ENCODE measurements around the gene SHC3. TPM values are rescaled to one million over a fixed set of nuclear protein-coding genes. Genes with fewer than 3 reads are reported as not detected.

Gene SHC3
- total RNA-seq, 1 experiment from 2014 or later, result 0.66 TPM

DNA sequence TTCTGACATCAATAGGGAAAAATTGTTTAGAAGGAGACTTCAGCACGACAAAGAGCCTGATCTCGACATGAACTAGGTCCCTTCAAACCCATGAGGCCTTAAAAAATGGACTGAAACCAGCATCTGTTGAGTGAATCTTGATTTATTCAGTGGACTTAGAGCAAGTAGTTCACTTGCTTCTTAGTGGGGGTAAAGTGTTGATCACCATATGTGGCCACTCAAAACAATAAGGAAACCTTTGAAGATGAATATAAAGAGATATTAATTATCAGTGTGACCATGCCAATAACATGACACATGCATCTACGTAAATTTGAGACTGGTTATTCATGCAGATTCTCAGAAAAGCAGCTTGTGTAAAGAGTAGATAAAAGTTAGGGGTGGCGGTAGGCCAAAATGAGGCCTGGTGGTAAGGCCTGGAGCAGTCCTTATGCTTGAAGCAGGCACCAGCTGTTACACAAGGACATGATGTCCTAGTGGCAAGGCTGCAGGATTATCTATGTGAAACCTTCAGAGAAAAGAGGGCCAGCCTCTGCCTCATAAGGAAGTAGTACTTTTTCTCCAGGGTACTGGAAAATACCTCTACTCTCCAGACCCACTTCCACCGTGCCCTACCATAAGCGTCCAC is 126.0 kb downstream of the SHC3 start:
- H3K9ac ChIP-seq (ENCODE audit: low read length), result no peak overlapping the region
- ChIA-PET CTCF (no interaction called here), POLR2A (ENCODE audit: unreplicated experiment) (no interaction called here)
- H3K79me2 ChIP-seq (ENCODE audit: low read length), result no peaks in the 10 kb centered on the region
- no peaks in the 10 kb centered on the region for H3K9me3 ChIP-seq (ENCODE audit: low read length)
- H3K4me2 ChIP-seq (ENCODE audit: low read length), result no peak overlapping the region
- no peaks in the 10 kb centered on the region for H3K36me3 ChIP-seq (ENCODE audit: low read depth, low read length)
- no peak for ATAC-seq
- H3K4me1 ChIP-seq (ENCODE audit: insufficient read depth, low read length), result no peaks in the 10 kb centered on the region
- no peak overlapping the region for H2AFZ ChIP-seq (ENCODE audit: low read length)
- no peaks in the 10 kb centered on the region for H3F3A ChIP-seq (ENCODE audit: low read length, unreplicated experiment)
- H3K27me3 ChIP-seq (ENCODE audit: low read length), result no peaks in the 10 kb centered on the region
- no TSS peak for BruUV-seq (replicated peaks)
- DNase-seq, result no peak
- H4K20me1 ChIP-seq (ENCODE audit: low read length), result no peaks in the 10 kb centered on the region
- intact Hi-C loops (cut with micrococcal nuclease), result no loop called here
- H3K4me3 ChIP-seq (ENCODE audit: low read length), result no peak overlapping the region
- TF ChIP-seq EZH2phosphoT487 (IDR thresholded peaks at IDR 0.05; ENCODE audit: borderline replicate concordance, low read length) (no peak), EZH2 (IDR thresholded peaks at IDR 0.05; ENCODE audit: low read length, unreplicated experiment) (no peak)
- TF ChIP-seq, protein P1, sequence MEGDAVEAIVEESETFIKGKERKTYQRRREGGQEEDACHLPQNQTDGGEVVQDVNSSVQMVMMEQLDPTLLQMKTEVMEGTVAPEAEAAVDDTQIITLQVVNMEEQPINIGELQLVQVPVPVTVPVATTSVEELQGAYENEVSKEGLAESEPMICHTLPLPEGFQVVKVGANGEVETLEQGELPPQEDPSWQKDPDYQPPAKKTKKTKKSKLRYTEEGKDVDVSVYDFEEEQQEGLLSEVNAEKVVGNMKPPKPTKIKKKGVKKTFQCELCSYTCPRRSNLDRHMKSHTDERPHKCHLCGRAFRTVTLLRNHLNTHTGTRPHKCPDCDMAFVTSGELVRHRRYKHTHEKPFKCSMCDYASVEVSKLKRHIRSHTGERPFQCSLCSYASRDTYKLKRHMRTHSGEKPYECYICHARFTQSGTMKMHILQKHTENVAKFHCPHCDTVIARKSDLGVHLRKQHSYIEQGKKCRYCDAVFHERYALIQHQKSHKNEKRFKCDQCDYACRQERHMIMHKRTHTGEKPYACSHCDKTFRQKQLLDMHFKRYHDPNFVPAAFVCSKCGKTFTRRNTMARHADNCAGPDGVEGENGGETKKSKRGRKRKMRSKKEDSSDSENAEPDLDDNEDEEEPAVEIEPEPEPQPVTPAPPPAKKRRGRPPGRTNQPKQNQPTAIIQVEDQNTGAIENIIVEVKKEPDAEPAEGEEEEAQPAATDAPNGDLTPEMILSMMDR (conservative IDR thresholded peaks at IDR 0.05; ENCODE audit: low read depth, low read length), result no peak
- no peak overlapping the region for H3K27ac ChIP-seq (ENCODE audit: low read length)
- H3K9me2 ChIP-seq (replicated peaks; ENCODE audit: low read length), result no peaks in the 10 kb centered on the region

DNA sequence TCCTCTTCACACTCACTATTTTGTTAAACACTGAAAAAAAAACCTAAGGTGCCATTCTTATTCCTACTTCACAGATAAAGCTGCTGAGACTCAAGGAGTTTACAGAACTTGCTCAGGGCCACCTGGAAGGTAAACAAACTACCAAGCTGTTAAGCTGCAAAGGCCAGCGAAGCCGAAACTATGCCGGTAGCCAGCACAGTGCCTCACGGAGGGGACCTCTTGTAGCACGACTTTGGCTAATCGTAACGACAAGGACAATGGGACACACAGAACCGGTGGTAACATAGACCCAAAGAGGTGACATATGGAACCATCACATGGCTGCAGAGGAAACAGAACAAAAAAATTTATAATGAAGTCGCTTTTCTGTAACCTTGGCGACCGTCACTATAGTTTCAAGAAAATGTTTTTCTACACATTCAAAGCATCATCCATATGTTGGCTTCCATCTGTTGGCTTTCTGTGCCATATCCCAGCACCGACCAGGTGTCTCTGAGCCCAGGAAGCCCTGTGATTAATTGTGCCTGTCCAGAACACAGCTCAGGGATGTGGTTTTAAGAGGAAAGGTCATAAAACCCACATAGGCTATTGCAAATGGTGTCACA is 127.1 kb downstream of the SHC3 start:
- no peaks in the 10 kb centered on the region for H3K79me2 ChIP-seq (ENCODE audit: low read length)
- H3K9ac ChIP-seq (ENCODE audit: low read length), result no peak overlapping the region
- H3K9me3 ChIP-seq (ENCODE audit: low read length), result no peaks in the 10 kb centered on the region
- DNase-seq (no peak), ATAC-seq (no peak)
- TF ChIP-seq, protein P1 (conservative IDR thresholded peaks at IDR 0.05; ENCODE audit: low read depth, low read length), result no peak
- BruUV-seq (replicated peaks), result no TSS peak
- H2AFZ ChIP-seq (ENCODE audit: low read length), result no peak overlapping the region
- H3K4me1 ChIP-seq (ENCODE audit: insufficient read depth, low read length), result no peaks in the 10 kb centered on the region
- H3F3A ChIP-seq (ENCODE audit: low read length, unreplicated experiment), result no peaks in the 10 kb centered on the region
- no peaks in the 10 kb centered on the region for H4K20me1 ChIP-seq (ENCODE audit: low read length)
- CTCF ChIA-PET, result no interaction called here
- no peaks in the 10 kb centered on the region for H3K9me2 ChIP-seq (replicated peaks; ENCODE audit: low read length)
- POLR2A ChIA-PET (ENCODE audit: unreplicated experiment), result no interaction called here
- H3K4me3 ChIP-seq (ENCODE audit: low read length), result no peak overlapping the region
- H3K27ac ChIP-seq (ENCODE audit: low read length), result no peak overlapping the region
- no peaks in the 10 kb centered on the region for H3K27me3 ChIP-seq (ENCODE audit: low read length)
- H3K4me2 ChIP-seq (ENCODE audit: low read length), result no peak overlapping the region
- intact Hi-C loops (cut with micrococcal nuclease), result no loop called here
- H3K36me3 ChIP-seq (ENCODE audit: low read depth, low read length), result no peaks in the 10 kb centered on the region

DNA sequence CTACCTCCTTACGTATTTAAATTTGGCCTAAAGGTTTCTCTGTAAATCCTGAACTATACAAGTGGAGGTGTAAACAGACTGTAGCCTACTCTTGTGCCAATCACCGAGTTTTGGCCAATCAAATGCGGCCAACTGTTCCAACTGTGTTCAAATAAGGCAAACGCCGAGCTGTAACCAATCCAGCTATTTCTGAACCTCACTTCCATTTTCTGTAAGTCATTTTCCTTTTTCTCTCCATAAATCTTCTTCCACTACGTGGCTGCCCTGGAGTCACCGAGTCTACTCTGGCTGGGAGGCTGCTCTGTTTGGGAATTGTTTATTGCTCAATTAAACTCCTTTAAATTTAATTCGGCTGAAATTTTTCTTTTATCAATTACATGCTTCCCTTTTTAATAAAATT is 129.0 kb downstream of the SHC3 start:
- no peaks in the 10 kb centered on the region for H4K20me1 ChIP-seq (ENCODE audit: low read length)
- DNase-seq (no peak), ATAC-seq (no peak)
- no peaks in the 10 kb centered on the region for H3F3A ChIP-seq (ENCODE audit: low read length, unreplicated experiment)
- H3K79me2 ChIP-seq (ENCODE audit: low read length), result no peaks in the 10 kb centered on the region
- H3K9me3 ChIP-seq (ENCODE audit: low read length), result no peaks in the 10 kb centered on the region
- TF ChIP-seq EZH2phosphoT487 (IDR thresholded peaks at IDR 0.05; ENCODE audit: borderline replicate concordance, low read length) (no peak), EZH2 (IDR thresholded peaks at IDR 0.05; ENCODE audit: low read length, unreplicated experiment) (no peak)
- TF ChIP-seq, protein P1 (conservative IDR thresholded peaks at IDR 0.05; ENCODE audit: low read depth, low read length), result no peak
- no TSS peak for BruUV-seq (replicated peaks)
- ChIA-PET POLR2A (ENCODE audit: unreplicated experiment) (no interaction called here), CTCF (no interaction called here)
- no peak overlapping the region for H2AFZ ChIP-seq (ENCODE audit: low read length)
- H3K27ac ChIP-seq (ENCODE audit: low read length), result no peak overlapping the region
- intact Hi-C loops (cut with micrococcal nuclease), result no loop called here
- H3K4me1 ChIP-seq (ENCODE audit: insufficient read depth, low read length), result no peaks in the 10 kb centered on the region
- no peaks in the 10 kb centered on the region for H3K36me3 ChIP-seq (ENCODE audit: low read depth, low read length)
- H3K9ac ChIP-seq (ENCODE audit: low read length), result no peak overlapping the region
- no peaks in the 10 kb centered on the region for H3K27me3 ChIP-seq (ENCODE audit: low read length)
- H3K4me3 ChIP-seq (ENCODE audit: low read length), result no peak overlapping the region
- no peak overlapping the region for H3K4me2 ChIP-seq (ENCODE audit: low read length)
- H3K9me2 ChIP-seq (replicated peaks; ENCODE audit: low read length), result no peaks in the 10 kb centered on the region
